ENCODE results near the gene MED9. TPM values are rescaled to one million over a fixed set of nuclear protein-coding genes. Genes with fewer than 3 reads are reported as not detected.

The MED9 gene
- total and polyA plus RNA-seq, 2 of the 4 experiments (the other 2 are of a cell fraction) = 6.1 to 10.1 TPM

DNA sequence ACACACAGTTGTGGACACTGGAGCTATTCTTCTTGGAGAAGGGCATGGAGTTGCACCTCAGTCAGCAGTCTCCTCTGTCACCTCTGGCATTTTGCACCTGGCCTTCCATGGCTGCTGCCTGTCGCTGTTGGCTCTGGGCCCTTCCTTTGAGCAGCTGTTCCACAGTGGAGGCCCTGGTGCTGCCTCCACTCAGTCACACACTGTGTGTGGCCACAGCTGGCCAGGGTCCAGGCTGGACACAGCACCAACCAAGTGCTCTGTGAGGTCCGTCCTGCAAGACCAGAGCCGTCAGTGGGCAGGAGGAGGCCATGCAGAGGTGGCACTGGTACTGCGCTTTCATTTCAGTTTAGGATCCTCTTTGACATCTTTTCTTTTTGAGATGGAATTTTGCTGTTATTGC, 21.6 kb upstream of the MED9 start:
- DNase-seq = no peak
- Histone ChIP-seq H3K56ac (ENCODE audit: extremely low read depth, insufficient read depth, low read length) (no peak overlapping the region), H3K9ac (ENCODE audit: low read depth, low read length) (no peak overlapping the region), H3K27me3 (ENCODE audit: control insufficient read depth, insufficient read depth, low read length) (peaks cover 18% of the 10 kb centered on the region), H2BK120ac (ENCODE audit: low read depth, low read length) (no peak overlapping the region), H4K91ac (ENCODE audit: insufficient read depth, low read depth, low read length) (no peak overlapping the region), H3K4me2 (ENCODE audit: low read depth, low read length) (no peak overlapping the region), H3K9me1 (ENCODE audit: insufficient read depth, low read length) (no peaks in the 10 kb centered on the region), H3K23ac (ENCODE audit: low read depth, low read length) (no peak overlapping the region), H4K20me1 (ENCODE audit: insufficient read depth, low read length) (no peaks in the 10 kb centered on the region), H4K8ac (ENCODE audit: low read depth in 2 of 2, low read length in 2 of 2) (no peak overlapping the region), H2AK5ac (ENCODE audit: low read depth, low read length) (no peak overlapping the region), H3K79me1 (ENCODE audit: low read depth in 1 of 2, low read length in 2 of 2) (no peaks in the 10 kb centered on the region), H2AK9ac (replicated peaks; ENCODE audit: low read depth, low read length, poor library complexity) (no peak overlapping the region), H3K14ac (replicated peaks; ENCODE audit: low read depth, low read length) (no peak overlapping the region), H2BK20ac (ENCODE audit: low read depth, low read length) (no peak overlapping the region), H3K27ac (ENCODE audit: insufficient read depth, low read length) (no peak overlapping the region), H3K4ac (ENCODE audit: low read depth, low read length) (no peak overlapping the region), H2BK5ac (ENCODE audit: low read depth, low read length, poor library complexity, severe bottlenecking) (no peak overlapping the region), H3K4me3 (ENCODE audit: insufficient read depth, low read depth, low read length) (no peak overlapping the region), H3K18ac (ENCODE audit: low read depth, low read length) (no peak overlapping the region), H3K36me3 (ENCODE audit: control insufficient read depth, insufficient read depth, low read length) (no peaks in the 10 kb centered on the region), H3K4me1 (ENCODE audit: control insufficient read depth, insufficient read depth, low read length) (no peaks in the 10 kb centered on the region), H3K9me3 (ENCODE audit: control insufficient read depth, insufficient read depth, low read length) (peaks cover 3% of the 10 kb centered on the region; the same call in 1 of the 2 replicates), H2BK15ac (ENCODE audit: low read depth, low read length) (no peak overlapping the region), H4K5ac (ENCODE audit: low read depth, low read length) (no peak overlapping the region), H2AFZ (replicated peaks; ENCODE audit: low read length, poor library complexity) (peak overlapping the region; percentile 62)
- POLR2A ChIA-PET (ENCODE audit: unreplicated experiment) = no interaction called here
- dilution Hi-C loops (cut with HindIII; ENCODE audit: low sequenced_read_pairs, unreplicated experiment) (no loop called here), intact Hi-C loops (cut with micrococcal nuclease) (no loop called here), in situ Hi-C loops (cut with MboI; ENCODE audit: low sequenced_read_pairs) (no loop called here)
- TF ChIP-seq, protein P1, sequence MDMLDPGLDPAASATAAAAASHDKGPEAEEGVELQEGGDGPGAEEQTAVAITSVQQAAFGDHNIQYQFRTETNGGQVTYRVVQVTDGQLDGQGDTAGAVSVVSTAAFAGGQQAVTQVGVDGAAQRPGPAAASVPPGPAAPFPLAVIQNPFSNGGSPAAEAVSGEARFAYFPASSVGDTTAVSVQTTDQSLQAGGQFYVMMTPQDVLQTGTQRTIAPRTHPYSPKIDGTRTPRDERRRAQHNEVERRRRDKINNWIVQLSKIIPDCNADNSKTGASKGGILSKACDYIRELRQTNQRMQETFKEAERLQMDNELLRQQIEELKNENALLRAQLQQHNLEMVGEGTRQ (IDR thresholded peaks at IDR 0.05; ENCODE audit: low read depth, low read length) = no peak
- TF ChIP-seq RFX5 (IDR thresholded peaks at IDR 0.05; ENCODE audit: low read depth, low read length) = no peak
- TF ChIP-seq, protein P2, sequence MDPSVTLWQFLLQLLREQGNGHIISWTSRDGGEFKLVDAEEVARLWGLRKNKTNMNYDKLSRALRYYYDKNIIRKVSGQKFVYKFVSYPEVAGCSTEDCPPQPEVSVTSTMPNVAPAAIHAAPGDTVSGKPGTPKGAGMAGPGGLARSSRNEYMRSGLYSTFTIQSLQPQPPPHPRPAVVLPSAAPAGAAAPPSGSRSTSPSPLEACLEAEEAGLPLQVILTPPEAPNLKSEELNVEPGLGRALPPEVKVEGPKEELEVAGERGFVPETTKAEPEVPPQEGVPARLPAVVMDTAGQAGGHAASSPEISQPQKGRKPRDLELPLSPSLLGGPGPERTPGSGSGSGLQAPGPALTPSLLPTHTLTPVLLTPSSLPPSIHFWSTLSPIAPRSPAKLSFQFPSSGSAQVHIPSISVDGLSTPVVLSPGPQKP (IDR thresholded peaks at IDR 0.05; ENCODE audit: borderline replicate concordance, low read depth, low read length) = no peak
- TF ChIP-seq FOS (IDR thresholded peaks at IDR 0.05; ENCODE audit: low read depth, low read length) = no peak
- TF ChIP-seq RAD21 (IDR thresholded peaks at IDR 0.05; ENCODE audit: low read length) = no peak
- no TSS peak for BruUV-seq (replicated peaks)
- WGBS, 2 experiments (ENCODE audit: extremely low coverage in 2 of 2, insufficient read length in 1 of 2) = 80% methylated on average over 1 of the region's 4 CpGs; no CpG with 5 or more reads in 1 of the 2 experiments
- no peak for ATAC-seq (ENCODE audit: low read depth)
- CTCF ChIA-PET = interaction anchor here (1.0 kb wide), 1 partner anchor 17 kb away, joined by 3 read pairs; no protein-coding TSS in a partner anchor
